Activated CD4-positive, CD25-positive, alpha-beta regulatory T cell (primary cell): ENCODE results near the gene CREB5.
"Not testable (repeated sequence)": the region's sequence is repeated elsewhere in the genome, so short reads cannot be mapped to it uniquely, and the experiment has no call there.

Experiments
- DNase-seq, 4 experiments: peaks; one replicate each; lab custom pipeline; 2025; lab: John Stamatoyannopoulos, UW

The CREB5 gene

GRCh38 chr7:28813243-28813962 is 401.1 kb downstream of the CREB5 start:
- DNase-seq: no peak

GRCh38 chr7:28815369-28815927 is 403.1 kb downstream of the CREB5 start:
- DNase-seq: no peak

- no peak for DNase-seq
Measured at GRCh38 chr7:28815928-28816373, 403.6 kb downstream of the CREB5 start.

- no peak for DNase-seq
Measured at GRCh38 chr7:28818996-28819395, 406.7 kb downstream of the CREB5 start.

GRCh38 chr7:28823582-28823981 is 411.3 kb downstream of the CREB5 start:
- DNase-seq: no peak

- not testable (repeated sequence) for DNase-seq
Measured at GRCh38 chr7:28825817-28826448, 413.6 kb downstream of the CREB5 start.

GRCh38 chr7:28830846-28831245 is 418.5 kb downstream of the CREB5 start:
- DNase-seq: no peak

GRCh38 chr7:28832669-28833068 is 420.4 kb downstream of the CREB5 start:
- no peak for DNase-seq

- no peak for DNase-seq
Measured at GRCh38 chr7:28835800-28836199, 423.5 kb downstream of the CREB5 start.

- no peak for DNase-seq
Measured at GRCh38 chr7:28836716-28837115, 424.4 kb downstream of the CREB5 start.

GRCh38 chr7:28837216-28837615 is 424.9 kb downstream of the CREB5 start:
- DNase-seq: no peak

GRCh38 chr7:28840592-28840995 is 428.3 kb downstream of the CREB5 start:
- DNase-seq: no peak

GRCh38 chr7:28841766-28842165 is 429.4 kb downstream of the CREB5 start:
- DNase-seq: no peak

- DNase-seq: no peak
Measured at GRCh38 chr7:28842769-28843295, 430.5 kb downstream of the CREB5 start.

GRCh38 chr7:28845106-28845505 is 432.8 kb downstream of the CREB5 start:
- DNase-seq: no peak

- no peak for DNase-seq
Measured at GRCh38 chr7:28847176-28847575, 434.9 kb downstream of the CREB5 start.

- DNase-seq: no peak
Measured at GRCh38 chr7:28847681-28848080, 435.4 kb downstream of the CREB5 start.

- DNase-seq: no peak
Measured at GRCh38 chr7:28848906-28849305, 436.6 kb downstream of the CREB5 start.

GRCh38 chr7:28850699-28851098 is 438.4 kb downstream of the CREB5 start:
- DNase-seq: no peak

- DNase-seq: no peak
Measured at GRCh38 chr7:28853150-28853549, 440.8 kb downstream of the CREB5 start.

- peak; percentile 19 to 47 (median 38) for DNase-seq
Measured at GRCh38 chr7:28853834-28854749, 441.8 kb downstream of the CREB5 start.

GRCh38 chr7:28854750-28855074 is 442.4 kb downstream of the CREB5 start:
- DNase-seq: no peak
